Measurements from ENCODE around the gene ETFDH. TPM values are rescaled to one million over a fixed set of nuclear protein-coding genes. Genes with fewer than 3 reads are reported as not detected.
A peak's percentile ranks its signal among the peaks of the same experiment; 100 is the strongest.

The ETFDH gene
- total RNA-seq, 1 experiment from 2014 or later = 12.4 TPM

DNA sequence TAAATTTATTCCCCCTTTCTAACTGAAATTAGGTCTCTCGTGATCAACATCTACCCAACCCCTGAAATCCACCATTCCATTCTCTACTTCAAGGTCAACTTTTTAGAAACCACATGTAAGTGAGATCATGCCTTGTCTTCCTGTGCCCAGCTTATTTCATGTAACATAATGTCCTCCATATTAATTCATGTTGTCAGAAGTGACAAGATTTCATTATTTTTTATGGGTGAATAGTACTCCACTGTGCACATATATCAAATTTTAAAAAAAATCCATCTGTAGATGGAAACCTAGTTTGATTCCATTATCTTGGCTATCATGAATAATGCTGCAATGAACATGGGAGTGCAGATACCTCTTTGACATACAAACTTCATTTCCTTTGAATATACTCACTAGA, 49.6 kb downstream of the ETFDH start:
- H3K27me3 Mint-ChIP-seq (ENCODE audit: low read depth) = peaks cover 4% of the 10 kb centered on the region; the same call in 1 of the 2 replicates
- no peaks in the 10 kb centered on the region for H3K9me3 Mint-ChIP-seq
- peak overlapping the region; percentile 94 for H3K4me3 Mint-ChIP-seq
- POLR2A ChIA-PET = no interaction called here
- no peak for TF ChIP-seq HMGA2 (CRISPR knock-in tag; IDR thresholded peaks at IDR 0.05)
- TF ChIP-seq, protein P1, sequence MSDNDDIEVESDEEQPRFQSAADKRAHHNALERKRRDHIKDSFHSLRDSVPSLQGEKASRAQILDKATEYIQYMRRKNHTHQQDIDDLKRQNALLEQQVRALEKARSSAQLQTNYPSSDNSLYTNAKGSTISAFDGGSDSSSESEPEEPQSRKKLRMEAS (CRISPR knock-in tag; IDR thresholded peaks at IDR 0.05) = no peak
- no peak for TF ChIP-seq NR2C2 (CRISPR knock-in tag; IDR thresholded peaks at IDR 0.05)
- TF ChIP-seq ZNF671 (CRISPR knock-in tag; IDR thresholded peaks at IDR 0.05) = no peak
- TF ChIP-seq JAZF1 (CRISPR knock-in tag; IDR thresholded peaks at IDR 0.05) = no peak
- no peak for TF ChIP-seq GTF2I (CRISPR knock-in tag; conservative IDR thresholded peaks at IDR 0.05)
- no peak for TF ChIP-seq KAT7 (CRISPR knock-in tag; IDR thresholded peaks at IDR 0.05; ENCODE audit: borderline replicate concordance)
- TF ChIP-seq, protein P2, sequence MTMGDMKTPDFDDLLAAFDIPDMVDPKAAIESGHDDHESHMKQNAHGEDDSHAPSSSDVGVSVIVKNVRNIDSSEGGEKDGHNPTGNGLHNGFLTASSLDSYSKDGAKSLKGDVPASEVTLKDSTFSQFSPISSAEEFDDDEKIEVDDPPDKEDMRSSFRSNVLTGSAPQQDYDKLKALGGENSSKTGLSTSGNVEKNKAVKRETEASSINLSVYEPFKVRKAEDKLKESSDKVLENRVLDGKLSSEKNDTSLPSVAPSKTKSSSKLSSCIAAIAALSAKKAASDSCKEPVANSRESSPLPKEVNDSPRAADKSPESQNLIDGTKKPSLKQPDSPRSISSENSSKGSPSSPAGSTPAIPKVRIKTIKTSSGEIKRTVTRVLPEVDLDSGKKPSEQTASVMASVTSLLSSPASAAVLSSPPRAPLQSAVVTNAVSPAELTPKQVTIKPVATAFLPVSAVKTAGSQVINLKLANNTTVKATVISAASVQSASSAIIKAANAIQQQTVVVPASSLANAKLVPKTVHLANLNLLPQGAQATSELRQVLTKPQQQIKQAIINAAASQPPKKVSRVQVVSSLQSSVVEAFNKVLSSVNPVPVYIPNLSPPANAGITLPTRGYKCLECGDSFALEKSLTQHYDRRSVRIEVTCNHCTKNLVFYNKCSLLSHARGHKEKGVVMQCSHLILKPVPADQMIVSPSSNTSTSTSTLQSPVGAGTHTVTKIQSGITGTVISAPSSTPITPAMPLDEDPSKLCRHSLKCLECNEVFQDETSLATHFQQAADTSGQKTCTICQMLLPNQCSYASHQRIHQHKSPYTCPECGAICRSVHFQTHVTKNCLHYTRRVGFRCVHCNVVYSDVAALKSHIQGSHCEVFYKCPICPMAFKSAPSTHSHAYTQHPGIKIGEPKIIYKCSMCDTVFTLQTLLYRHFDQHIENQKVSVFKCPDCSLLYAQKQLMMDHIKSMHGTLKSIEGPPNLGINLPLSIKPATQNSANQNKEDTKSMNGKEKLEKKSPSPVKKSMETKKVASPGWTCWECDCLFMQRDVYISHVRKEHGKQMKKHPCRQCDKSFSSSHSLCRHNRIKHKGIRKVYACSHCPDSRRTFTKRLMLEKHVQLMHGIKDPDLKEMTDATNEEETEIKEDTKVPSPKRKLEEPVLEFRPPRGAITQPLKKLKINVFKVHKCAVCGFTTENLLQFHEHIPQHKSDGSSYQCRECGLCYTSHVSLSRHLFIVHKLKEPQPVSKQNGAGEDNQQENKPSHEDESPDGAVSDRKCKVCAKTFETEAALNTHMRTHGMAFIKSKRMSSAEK (CRISPR knock-in tag; IDR thresholded peaks at IDR 0.05; ENCODE audit: borderline replicate concordance) = no peak
- TF ChIP-seq ZNF317 (CRISPR knock-in tag; IDR thresholded peaks at IDR 0.05; ENCODE audit: borderline replicate concordance, low read depth) = no peak
- no peak for TF ChIP-seq ZNF416 (CRISPR knock-in tag; IDR thresholded peaks at IDR 0.05)
- TF ChIP-seq ZNF219 (CRISPR knock-in tag; IDR thresholded peaks at IDR 0.05; ENCODE audit: borderline replicate concordance) = no peak
- TF ChIP-seq, protein P3, sequence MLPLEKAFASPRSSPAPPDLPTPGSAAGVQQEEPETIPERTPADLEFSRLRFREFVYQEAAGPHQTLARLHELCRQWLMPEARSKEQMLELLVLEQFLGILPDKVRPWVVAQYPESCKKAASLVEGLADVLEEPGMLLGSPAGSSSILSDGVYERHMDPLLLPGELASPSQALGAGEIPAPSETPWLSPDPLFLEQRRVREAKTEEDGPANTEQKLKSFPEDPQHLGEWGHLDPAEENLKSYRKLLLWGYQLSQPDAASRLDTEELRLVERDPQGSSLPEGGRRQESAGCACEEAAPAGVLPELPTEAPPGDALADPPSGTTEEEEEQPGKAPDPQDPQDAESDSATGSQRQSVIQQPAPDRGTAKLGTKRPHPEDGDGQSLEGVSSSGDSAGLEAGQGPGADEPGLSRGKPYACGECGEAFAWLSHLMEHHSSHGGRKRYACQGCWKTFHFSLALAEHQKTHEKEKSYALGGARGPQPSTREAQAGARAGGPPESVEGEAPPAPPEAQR (CRISPR knock-in tag; IDR thresholded peaks at IDR 0.05) = no peak
- no peak for TF ChIP-seq TP53 (CRISPR knock-in tag; IDR thresholded peaks at IDR 0.05)
- TF ChIP-seq, protein P4, sequence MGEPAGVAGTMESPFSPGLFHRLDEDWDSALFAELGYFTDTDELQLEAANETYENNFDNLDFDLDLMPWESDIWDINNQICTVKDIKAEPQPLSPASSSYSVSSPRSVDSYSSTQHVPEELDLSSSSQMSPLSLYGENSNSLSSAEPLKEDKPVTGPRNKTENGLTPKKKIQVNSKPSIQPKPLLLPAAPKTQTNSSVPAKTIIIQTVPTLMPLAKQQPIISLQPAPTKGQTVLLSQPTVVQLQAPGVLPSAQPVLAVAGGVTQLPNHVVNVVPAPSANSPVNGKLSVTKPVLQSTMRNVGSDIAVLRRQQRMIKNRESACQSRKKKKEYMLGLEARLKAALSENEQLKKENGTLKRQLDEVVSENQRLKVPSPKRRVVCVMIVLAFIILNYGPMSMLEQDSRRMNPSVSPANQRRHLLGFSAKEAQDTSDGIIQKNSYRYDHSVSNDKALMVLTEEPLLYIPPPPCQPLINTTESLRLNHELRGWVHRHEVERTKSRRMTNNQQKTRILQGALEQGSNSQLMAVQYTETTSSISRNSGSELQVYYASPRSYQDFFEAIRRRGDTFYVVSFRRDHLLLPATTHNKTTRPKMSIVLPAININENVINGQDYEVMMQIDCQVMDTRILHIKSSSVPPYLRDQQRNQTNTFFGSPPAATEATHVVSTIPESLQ (CRISPR knock-in tag; IDR thresholded peaks at IDR 0.05) = no peak
- TF ChIP-seq, protein P5, sequence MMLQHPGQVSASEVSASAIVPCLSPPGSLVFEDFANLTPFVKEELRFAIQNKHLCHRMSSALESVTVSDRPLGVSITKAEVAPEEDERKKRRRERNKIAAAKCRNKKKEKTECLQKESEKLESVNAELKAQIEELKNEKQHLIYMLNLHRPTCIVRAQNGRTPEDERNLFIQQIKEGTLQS (CRISPR knock-in tag; conservative IDR thresholded peaks at IDR 0.05) = no peak
- no peak overlapping the region for H3K27ac Mint-ChIP-seq
- ATAC-seq (no peak), DNase-seq (ENCODE audit: low spot score) (no peak)
- H3K4me1 Mint-ChIP-seq = peaks cover 15% of the 10 kb centered on the region
- CTCF ChIA-PET = no interaction called here
- H3K36me3 Mint-ChIP-seq = peaks cover 46% of the 10 kb centered on the region

DNA sequence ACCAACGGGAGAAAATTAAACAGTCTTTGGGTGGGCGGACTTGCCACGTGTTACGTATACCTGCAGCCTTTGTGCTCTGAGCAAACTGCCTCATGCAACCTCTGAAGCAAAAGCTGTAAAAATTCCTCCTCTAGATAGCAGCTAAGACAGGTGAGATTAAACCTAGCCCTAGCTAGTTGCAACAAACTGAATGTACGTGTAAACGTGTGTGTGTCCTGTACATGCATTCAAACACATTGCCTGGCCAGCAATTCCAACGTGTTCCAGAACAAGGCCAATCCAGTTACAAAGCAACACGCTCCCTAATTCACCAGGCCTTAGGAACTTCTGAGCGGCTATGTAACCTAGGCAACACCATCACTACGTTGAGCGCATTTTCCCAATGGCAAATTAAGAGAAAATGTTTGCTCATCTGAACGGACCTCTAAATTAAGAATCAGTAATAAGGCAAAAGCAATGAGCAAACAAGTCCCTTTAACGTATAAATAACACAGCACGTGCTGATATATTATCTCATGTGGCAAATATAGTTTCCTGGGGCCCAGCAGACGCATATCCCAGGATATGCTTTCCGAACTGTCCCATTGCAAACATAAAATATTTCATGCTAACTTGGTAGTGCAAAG, 50.3 kb downstream of the ETFDH start:
- Mint-ChIP-seq H3K27me3 (ENCODE audit: low read depth) (peaks cover 7% of the 10 kb centered on the region), H3K4me1 (peaks cover 15% of the 10 kb centered on the region), H3K27ac (peak overlapping the region; percentile 95), H3K9me3 (no peaks in the 10 kb centered on the region), H3K4me3 (peak overlapping the region; percentile 94), H3K36me3 (peaks cover 42% of the 10 kb centered on the region)
- ChIA-PET POLR2A (no interaction called here), CTCF (no interaction called here)
- DNase-seq (ENCODE audit: low spot score) = no peak
- ATAC-seq = peak; percentile 66
- TF ChIP-seq RORB (CRISPR knock-in tag; IDR thresholded peaks at IDR 0.05) (0 out of 2 replicates have a peak, but pooled peaks have one; percentile 6), NR3C1 (CRISPR knock-in tag; conservative IDR thresholded peaks at IDR 0.05; ENCODE audit: low read depth) (no peak), CBFB (CRISPR knock-in tag; IDR thresholded peaks at IDR 0.05; ENCODE audit: low read depth) (no peak), HMGA2 (CRISPR knock-in tag; IDR thresholded peaks at IDR 0.05) (no peak), TP53 (CRISPR knock-in tag; IDR thresholded peaks at IDR 0.05) (no peak)
- TF ChIP-seq, protein P6, sequence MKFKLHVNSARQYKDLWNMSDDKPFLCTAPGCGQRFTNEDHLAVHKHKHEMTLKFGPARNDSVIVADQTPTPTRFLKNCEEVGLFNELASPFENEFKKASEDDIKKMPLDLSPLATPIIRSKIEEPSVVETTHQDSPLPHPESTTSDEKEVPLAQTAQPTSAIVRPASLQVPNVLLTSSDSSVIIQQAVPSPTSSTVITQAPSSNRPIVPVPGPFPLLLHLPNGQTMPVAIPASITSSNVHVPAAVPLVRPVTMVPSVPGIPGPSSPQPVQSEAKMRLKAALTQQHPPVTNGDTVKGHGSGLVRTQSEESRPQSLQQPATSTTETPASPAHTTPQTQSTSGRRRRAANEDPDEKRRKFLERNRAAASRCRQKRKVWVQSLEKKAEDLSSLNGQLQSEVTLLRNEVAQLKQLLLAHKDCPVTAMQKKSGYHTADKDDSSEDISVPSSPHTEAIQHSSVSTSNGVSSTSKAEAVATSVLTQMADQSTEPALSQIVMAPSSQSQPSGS (CRISPR knock-in tag; IDR thresholded peaks at IDR 0.05; ENCODE audit: borderline replicate concordance, low read depth) = no peak
- TF ChIP-seq, protein P1 (CRISPR knock-in tag; IDR thresholded peaks at IDR 0.05) = peak; percentile 36; the same call in 1 of the 2 replicates
- TF ChIP-seq, protein P7, sequence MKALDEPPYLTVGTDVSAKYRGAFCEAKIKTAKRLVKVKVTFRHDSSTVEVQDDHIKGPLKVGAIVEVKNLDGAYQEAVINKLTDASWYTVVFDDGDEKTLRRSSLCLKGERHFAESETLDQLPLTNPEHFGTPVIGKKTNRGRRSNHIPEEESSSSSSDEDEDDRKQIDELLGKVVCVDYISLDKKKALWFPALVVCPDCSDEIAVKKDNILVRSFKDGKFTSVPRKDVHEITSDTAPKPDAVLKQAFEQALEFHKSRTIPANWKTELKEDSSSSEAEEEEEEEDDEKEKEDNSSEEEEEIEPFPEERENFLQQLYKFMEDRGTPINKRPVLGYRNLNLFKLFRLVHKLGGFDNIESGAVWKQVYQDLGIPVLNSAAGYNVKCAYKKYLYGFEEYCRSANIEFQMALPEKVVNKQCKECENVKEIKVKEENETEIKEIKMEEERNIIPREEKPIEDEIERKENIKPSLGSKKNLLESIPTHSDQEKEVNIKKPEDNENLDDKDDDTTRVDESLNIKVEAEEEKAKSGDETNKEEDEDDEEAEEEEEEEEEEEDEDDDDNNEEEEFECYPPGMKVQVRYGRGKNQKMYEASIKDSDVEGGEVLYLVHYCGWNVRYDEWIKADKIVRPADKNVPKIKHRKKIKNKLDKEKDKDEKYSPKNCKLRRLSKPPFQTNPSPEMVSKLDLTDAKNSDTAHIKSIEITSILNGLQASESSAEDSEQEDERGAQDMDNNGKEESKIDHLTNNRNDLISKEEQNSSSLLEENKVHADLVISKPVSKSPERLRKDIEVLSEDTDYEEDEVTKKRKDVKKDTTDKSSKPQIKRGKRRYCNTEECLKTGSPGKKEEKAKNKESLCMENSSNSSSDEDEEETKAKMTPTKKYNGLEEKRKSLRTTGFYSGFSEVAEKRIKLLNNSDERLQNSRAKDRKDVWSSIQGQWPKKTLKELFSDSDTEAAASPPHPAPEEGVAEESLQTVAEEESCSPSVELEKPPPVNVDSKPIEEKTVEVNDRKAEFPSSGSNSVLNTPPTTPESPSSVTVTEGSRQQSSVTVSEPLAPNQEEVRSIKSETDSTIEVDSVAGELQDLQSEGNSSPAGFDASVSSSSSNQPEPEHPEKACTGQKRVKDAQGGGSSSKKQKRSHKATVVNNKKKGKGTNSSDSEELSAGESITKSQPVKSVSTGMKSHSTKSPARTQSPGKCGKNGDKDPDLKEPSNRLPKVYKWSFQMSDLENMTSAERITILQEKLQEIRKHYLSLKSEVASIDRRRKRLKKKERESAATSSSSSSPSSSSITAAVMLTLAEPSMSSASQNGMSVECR (CRISPR knock-in tag; IDR thresholded peaks at IDR 0.05; ENCODE audit: borderline replicate concordance) = no peak

Data from WTC11 (cell line).